Measurements from ENCODE around the gene SLF2. TPM values are rescaled to one million over a fixed set of nuclear protein-coding genes. Genes with fewer than 3 reads are reported as not detected.

Gene SLF2
- total RNA-seq, 2 donors from 2014 or later, result 11.5 to 12.3 TPM

DNA sequence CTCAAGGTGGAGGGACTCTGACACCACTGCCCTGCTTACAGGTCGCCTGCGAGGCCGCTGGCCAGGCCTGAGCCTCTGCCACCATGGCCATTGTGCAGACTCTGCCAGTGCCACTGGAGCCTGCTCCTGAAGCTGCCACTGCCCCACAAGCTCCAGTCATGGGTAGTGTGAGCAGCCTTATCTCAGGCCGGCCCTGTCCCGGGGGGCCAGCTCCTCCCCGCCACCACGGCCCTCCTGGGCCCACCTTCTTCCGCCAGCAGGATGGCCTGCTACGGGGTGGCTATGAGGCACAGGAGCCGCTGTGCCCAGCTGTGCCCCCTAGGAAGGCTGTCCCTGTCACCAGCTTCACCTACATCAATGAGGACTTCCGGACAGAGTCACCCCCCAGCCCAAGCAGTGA lies 89.7 kb downstream of the SLF2 start:
- no peak for DNase-seq (ENCODE audit: low spot score)
- Histone ChIP-seq H3K4me3 (peak overlapping the region in 1 of 2 donors; percentile 24), H3K36me3 (peaks cover 48% of the 10 kb centered on the region), H3K9me3 (no peaks in the 10 kb centered on the region), H3K27ac (peak overlapping the region; percentile 99 to 100), H3K4me1 (peaks cover 0 to 78% of the 10 kb centered on the region in 2 donors), H3K27me3 (no peaks in the 10 kb centered on the region)
- TF ChIP-seq, protein P1, sequence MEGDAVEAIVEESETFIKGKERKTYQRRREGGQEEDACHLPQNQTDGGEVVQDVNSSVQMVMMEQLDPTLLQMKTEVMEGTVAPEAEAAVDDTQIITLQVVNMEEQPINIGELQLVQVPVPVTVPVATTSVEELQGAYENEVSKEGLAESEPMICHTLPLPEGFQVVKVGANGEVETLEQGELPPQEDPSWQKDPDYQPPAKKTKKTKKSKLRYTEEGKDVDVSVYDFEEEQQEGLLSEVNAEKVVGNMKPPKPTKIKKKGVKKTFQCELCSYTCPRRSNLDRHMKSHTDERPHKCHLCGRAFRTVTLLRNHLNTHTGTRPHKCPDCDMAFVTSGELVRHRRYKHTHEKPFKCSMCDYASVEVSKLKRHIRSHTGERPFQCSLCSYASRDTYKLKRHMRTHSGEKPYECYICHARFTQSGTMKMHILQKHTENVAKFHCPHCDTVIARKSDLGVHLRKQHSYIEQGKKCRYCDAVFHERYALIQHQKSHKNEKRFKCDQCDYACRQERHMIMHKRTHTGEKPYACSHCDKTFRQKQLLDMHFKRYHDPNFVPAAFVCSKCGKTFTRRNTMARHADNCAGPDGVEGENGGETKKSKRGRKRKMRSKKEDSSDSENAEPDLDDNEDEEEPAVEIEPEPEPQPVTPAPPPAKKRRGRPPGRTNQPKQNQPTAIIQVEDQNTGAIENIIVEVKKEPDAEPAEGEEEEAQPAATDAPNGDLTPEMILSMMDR (IDR thresholded peaks at IDR 0.05), result no peak

DNA sequence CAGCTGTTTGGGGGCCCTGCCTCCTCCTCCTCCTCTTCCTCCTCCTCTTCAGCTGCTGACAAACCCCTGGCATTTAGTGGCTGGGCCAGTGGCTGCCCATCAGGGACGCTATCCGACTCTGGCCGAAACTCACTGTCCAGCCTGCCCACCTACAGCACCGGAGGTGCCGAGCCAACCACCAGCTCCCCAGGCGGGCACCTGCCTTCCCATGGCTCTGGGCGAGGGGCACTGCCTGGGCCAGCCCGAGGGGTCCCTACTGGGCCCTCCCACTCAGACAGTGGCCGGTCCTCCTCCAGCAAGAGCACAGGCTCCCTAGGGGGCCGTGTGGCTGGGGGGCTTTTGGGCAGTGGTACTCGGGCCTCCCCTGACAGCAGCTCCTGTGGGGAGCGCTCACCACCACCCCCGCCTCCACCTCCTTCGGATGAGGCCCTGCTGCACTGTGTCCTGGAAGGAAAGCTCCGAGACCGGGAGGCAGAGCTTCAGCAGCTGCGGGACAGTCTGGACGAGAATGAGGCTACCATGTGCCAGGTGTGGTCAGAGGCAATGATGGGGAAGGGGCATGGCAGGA lies 91.0 kb downstream of the SLF2 start:
- Histone ChIP-seq H3K36me3 (peaks cover 48% of the 10 kb centered on the region), H3K9me3 (no peaks in the 10 kb centered on the region), H3K4me3 (no peak overlapping the region), H3K27ac (no peak overlapping the region), H3K4me1 (peaks cover 0 to 79% of the 10 kb centered on the region in 2 donors), H3K27me3 (no peaks in the 10 kb centered on the region)
- TF ChIP-seq, protein P1 (IDR thresholded peaks at IDR 0.05), result no peak
- DNase-seq (ENCODE audit: low spot score), result no peak

DNA sequence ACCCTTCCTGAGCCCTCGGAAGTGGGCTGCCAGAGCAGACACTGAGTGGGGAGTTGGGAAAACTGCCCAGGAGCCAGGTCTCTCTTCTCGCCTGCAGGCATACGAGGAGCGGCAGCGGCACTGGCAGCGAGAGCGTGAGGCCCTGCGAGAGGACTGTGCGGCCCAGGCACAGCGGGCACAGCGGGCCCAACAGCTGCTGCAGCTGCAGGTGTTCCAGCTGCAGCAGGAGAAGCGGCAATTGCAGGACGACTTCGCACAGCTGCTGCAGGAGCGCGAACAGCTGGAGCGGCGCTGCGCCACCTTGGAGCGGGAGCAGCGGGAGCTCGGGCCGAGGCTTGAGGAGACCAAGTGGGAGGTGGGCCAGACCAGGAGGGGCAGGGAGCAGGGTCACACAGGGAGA lies 92.6 kb downstream of the SLF2 start:
- H3K4me3 ChIP-seq, result no peak overlapping the region
- H3K9me3 ChIP-seq, result no peaks in the 10 kb centered on the region
- H3K27ac ChIP-seq, result no peak overlapping the region
- no peak for DNase-seq (ENCODE audit: low spot score)
- peaks cover 48% of the 10 kb centered on the region for H3K36me3 ChIP-seq
- peaks cover 0 to 74% of the 10 kb centered on the region in 2 donors for H3K4me1 ChIP-seq
- H3K27me3 ChIP-seq, result no peaks in the 10 kb centered on the region
- TF ChIP-seq, protein P1 (IDR thresholded peaks at IDR 0.05), result no peak

DNA sequence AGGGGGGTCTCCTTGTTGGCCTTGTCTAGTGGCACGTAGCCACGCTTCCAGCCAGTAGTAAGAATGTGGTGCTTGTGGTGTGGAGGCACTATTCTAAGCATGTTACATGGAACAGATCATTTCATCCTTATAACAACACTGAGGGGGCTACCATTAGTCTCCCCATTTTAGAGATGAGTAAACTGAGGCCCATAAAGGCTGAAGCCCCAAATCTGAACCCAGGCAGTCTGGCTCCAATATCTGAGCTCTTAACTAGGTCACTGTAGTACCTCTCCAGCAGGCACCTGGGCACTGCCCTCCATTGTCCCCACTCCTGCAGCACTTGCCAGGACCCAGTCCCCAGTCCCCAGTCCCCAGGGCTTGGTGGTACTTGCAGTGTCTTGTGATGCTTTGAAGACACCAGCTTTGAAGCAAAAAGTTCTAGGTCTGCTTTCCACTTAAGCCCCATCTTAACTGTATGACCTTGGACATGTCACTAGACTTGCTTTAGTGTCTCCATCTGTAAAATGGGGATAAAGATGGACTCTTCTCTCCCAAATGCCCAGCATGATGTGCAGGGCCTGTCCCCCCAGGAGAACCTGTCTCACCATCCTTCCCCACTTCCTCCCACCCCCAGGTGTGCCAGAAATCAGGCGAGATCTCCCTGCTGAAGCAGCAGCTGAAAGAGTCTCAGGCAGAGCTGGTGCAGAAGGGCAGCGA lies 93.3 kb downstream of the SLF2 start:
- Histone ChIP-seq H3K27ac (no peak overlapping the region), H3K4me3 (no peak overlapping the region), H3K9me3 (no peaks in the 10 kb centered on the region), H3K36me3 (peaks cover 48% of the 10 kb centered on the region), H3K27me3 (no peaks in the 10 kb centered on the region), H3K4me1 (peaks cover 0 to 67% of the 10 kb centered on the region in 2 donors)
- DNase-seq (ENCODE audit: low spot score), result no peak
- TF ChIP-seq, protein P1 (IDR thresholded peaks at IDR 0.05), result no peak

DNA sequence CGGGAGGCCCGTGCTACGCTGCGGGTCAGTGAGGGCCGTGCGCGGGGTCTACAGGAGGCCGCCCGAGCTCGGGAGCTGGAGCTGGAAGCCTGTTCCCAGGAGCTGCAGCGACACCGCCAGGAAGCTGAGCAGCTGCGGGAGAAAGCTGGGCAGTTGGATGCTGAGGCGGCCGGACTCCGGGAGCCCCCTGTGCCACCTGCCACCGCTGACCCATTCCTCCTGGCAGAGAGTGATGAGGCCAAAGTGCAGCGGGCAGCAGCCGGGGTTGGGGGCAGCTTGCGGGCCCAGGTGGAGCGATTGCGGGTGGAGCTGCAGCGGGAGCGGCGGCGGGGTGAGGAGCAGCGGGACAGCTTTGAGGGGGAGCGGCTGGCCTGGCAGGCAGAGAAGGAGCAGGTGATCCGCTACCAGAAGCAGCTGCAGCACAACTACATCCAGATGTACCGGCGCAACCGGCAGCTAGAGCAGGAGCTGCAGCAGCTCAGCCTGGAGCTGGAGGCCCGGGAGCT lies 93.9 kb downstream of the SLF2 start:
- no peak for DNase-seq (ENCODE audit: low spot score)
- peaks cover 48% of the 10 kb centered on the region for H3K36me3 ChIP-seq
- H3K27me3 ChIP-seq, result no peaks in the 10 kb centered on the region
- H3K9me3 ChIP-seq, result no peaks in the 10 kb centered on the region
- H3K4me3 ChIP-seq, result no peak overlapping the region
- TF ChIP-seq, protein P1 (IDR thresholded peaks at IDR 0.05), result no peak
- peak overlapping the region in 1 of 2 donors; percentile 60 for H3K27ac ChIP-seq
- peaks cover 0 to 62% of the 10 kb centered on the region in 2 donors for H3K4me1 ChIP-seq
